Measurements from ENCODE around the gene ERC2.

The ERC2 gene

GRCh38 chr3:56366641-56367162, 101.6 kb downstream of the ERC2 start:
- no peaks in the 10 kb centered on the region for H3K9me3 Mint-ChIP-seq
- no peak for DNase-seq
- H3K4me1 Mint-ChIP-seq (ENCODE audit: low read depth) = no peaks in the 10 kb centered on the region
- no peak overlapping the region for H3K4me3 Mint-ChIP-seq
- no peaks in the 10 kb centered on the region for H3K36me3 Mint-ChIP-seq (ENCODE audit: low read depth)
- peaks cover 16% of the 10 kb centered on the region for H3K27me3 Mint-ChIP-seq
- no peak overlapping the region for H3K27ac Mint-ChIP-seq

DNA sequence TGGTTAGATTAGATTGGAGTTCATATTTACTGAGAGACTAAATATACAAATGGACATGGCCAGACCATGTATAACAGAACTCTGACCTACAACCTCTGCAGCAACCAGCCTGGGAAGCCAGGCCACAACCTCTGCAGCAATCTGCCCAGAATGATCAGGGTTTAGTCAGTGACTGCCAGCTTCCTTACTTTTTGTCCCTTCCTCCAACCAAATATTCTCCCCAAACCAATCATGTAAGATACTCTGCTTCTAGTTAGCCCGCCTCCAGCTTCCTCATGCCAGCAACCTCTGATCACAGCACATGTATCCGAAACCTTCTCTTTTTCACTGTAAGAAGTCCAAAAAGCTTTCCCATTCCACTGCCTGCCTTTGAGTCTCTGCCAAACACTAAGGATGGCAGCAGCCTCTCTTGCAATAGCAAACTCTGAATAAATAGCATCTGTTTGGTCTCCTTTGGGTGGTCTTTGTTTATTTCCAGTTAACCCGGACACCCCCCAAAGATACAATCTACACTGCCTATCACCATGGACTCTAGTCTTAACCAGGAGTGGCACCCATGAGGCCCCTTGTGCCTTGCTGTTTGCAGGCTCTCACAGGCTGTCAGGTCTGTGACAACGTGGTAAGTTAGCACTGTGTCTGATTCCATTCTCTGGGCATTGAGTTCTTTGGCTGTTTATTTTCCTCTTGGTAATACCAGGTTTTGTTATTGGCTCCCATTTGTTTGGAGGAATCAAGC, 102.2 kb downstream of the ERC2 start:
- no peak overlapping the region for H3K4me3 Mint-ChIP-seq
- no peak for DNase-seq
- H3K27me3 Mint-ChIP-seq = peaks cover 14% of the 10 kb centered on the region
- H3K27ac Mint-ChIP-seq = no peak overlapping the region
- H3K9me3 Mint-ChIP-seq = no peaks in the 10 kb centered on the region
- H3K36me3 Mint-ChIP-seq (ENCODE audit: low read depth) = no peaks in the 10 kb centered on the region
- H3K4me1 Mint-ChIP-seq (ENCODE audit: low read depth) = no peaks in the 10 kb centered on the region

- no peak overlapping the region for H3K27ac Mint-ChIP-seq
- H3K9me3 Mint-ChIP-seq = no peaks in the 10 kb centered on the region
- no peak overlapping the region for H3K4me3 Mint-ChIP-seq
- H3K4me1 Mint-ChIP-seq (ENCODE audit: low read depth) = no peaks in the 10 kb centered on the region
- no peak for DNase-seq
- peaks cover 18% of the 10 kb centered on the region for H3K27me3 Mint-ChIP-seq
- no peaks in the 10 kb centered on the region for H3K36me3 Mint-ChIP-seq (ENCODE audit: low read depth)
Measured at GRCh38 chr3:56364665-56365064, 103.6 kb downstream of the ERC2 start.

- no peak overlapping the region for H3K4me3 Mint-ChIP-seq
- H3K27me3 Mint-ChIP-seq = peaks cover 18% of the 10 kb centered on the region
- H3K9me3 Mint-ChIP-seq = no peaks in the 10 kb centered on the region
- H3K4me1 Mint-ChIP-seq (ENCODE audit: low read depth) = no peaks in the 10 kb centered on the region
- no peak for DNase-seq
- no peak overlapping the region for H3K27ac Mint-ChIP-seq
- no peaks in the 10 kb centered on the region for H3K36me3 Mint-ChIP-seq (ENCODE audit: low read depth)
Measured at GRCh38 chr3:56363720-56364119, 104.5 kb downstream of the ERC2 start.

DNA sequence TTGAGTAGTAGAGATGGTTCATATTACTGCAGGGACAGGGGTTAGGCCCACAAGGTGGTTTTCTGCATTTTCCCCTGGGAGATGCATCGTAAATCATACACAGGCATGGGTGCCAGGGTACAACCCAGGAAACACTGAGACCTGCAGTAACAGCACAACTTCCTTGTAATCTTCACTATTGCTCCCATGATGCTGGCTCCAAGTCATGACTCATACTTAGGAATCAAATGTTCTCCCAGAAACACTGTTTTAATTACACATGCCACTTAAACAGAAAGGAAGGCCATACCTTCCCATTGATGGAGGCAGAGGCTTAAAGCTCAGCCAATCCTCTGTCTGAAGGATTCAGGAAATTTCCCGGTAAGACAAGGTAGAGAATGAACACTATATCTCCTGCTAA, 106.5 kb downstream of the ERC2 start:
- DNase-seq = no peak
- Mint-ChIP-seq H3K9me3 (no peaks in the 10 kb centered on the region), H3K4me3 (no peak overlapping the region), H3K36me3 (ENCODE audit: low read depth) (no peaks in the 10 kb centered on the region), H3K4me1 (ENCODE audit: low read depth) (no peaks in the 10 kb centered on the region), H3K27ac (no peak overlapping the region), H3K27me3 (peaks cover 18% of the 10 kb centered on the region)

- H3K27ac Mint-ChIP-seq = no peak overlapping the region
- no peaks in the 10 kb centered on the region for H3K4me1 Mint-ChIP-seq (ENCODE audit: low read depth)
- H3K4me3 Mint-ChIP-seq = no peak overlapping the region
- peaks cover 15% of the 10 kb centered on the region for H3K27me3 Mint-ChIP-seq
- no peaks in the 10 kb centered on the region for H3K9me3 Mint-ChIP-seq
- DNase-seq = no peak
- H3K36me3 Mint-ChIP-seq (ENCODE audit: low read depth) = no peaks in the 10 kb centered on the region
Measured at GRCh38 chr3:56357266-56357665, 111.0 kb downstream of the ERC2 start.

DNA sequence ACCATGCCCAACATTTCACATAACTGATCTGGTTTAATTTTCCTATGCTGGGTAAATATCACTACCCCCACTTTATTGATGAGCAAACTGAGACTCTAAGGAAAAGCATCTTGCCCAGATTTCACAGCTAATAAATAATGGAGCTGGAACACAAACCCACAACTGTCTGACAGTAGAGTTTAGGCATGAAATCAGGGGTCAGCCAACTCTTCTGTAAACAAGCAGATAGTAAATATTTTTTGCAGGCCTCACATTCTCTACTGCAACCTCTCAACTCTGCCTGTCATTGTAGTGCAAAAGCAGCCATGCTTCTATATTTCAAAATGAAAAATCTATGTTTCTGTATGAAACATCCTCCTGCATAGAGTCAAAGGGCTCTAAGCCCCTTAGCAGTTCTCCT, 111.5 kb downstream of the ERC2 start:
- peaks cover 12% of the 10 kb centered on the region for H3K27me3 Mint-ChIP-seq
- no peak overlapping the region for H3K4me3 Mint-ChIP-seq
- H3K4me1 Mint-ChIP-seq (ENCODE audit: low read depth) = no peaks in the 10 kb centered on the region
- H3K27ac Mint-ChIP-seq = no peak overlapping the region
- no peaks in the 10 kb centered on the region for H3K36me3 Mint-ChIP-seq (ENCODE audit: low read depth)
- no peaks in the 10 kb centered on the region for H3K9me3 Mint-ChIP-seq
- DNase-seq = no peak

GRCh38 chr3:56355570-56356185, 112.6 kb downstream of the ERC2 start:
- no peak overlapping the region for H3K4me3 Mint-ChIP-seq
- H3K36me3 Mint-ChIP-seq (ENCODE audit: low read depth) = no peaks in the 10 kb centered on the region
- H3K27me3 Mint-ChIP-seq = peaks cover 3% of the 10 kb centered on the region
- H3K9me3 Mint-ChIP-seq = no peaks in the 10 kb centered on the region
- no peak overlapping the region for H3K27ac Mint-ChIP-seq
- no peaks in the 10 kb centered on the region for H3K4me1 Mint-ChIP-seq (ENCODE audit: low read depth)
- DNase-seq = no peak

DNA sequence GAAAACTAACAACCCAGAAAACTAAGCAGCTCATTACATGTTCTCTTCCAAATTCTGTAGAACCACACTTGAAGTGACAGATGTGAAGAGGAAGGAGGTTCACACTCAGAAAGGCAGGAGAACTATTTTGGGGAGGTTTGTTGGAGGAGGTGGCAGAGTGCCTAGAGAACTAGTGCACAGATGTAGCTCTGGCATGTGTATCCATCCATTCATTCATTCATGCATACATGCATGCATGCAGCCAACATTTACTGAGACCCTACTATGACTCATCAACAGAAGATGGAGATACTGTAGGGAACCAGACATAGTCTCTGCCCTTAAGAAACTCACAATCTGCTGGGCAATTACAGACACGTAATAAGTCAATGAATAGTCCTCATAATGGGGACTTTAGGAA, 116.7 kb downstream of the ERC2 start:
- no peak for DNase-seq
- no peaks in the 10 kb centered on the region for H3K36me3 Mint-ChIP-seq (ENCODE audit: low read depth)
- H3K27ac Mint-ChIP-seq = no peak overlapping the region
- no peaks in the 10 kb centered on the region for H3K9me3 Mint-ChIP-seq
- H3K27me3 Mint-ChIP-seq = no peaks in the 10 kb centered on the region
- no peak overlapping the region for H3K4me3 Mint-ChIP-seq
- no peaks in the 10 kb centered on the region for H3K4me1 Mint-ChIP-seq (ENCODE audit: low read depth)

- DNase-seq = no peak
- Mint-ChIP-seq H3K27me3 (peaks cover 13% of the 10 kb centered on the region), H3K4me3 (no peak overlapping the region), H3K27ac (no peak overlapping the region), H3K4me1 (ENCODE audit: low read depth) (no peaks in the 10 kb centered on the region), H3K9me3 (no peaks in the 10 kb centered on the region), H3K36me3 (ENCODE audit: low read depth) (no peaks in the 10 kb centered on the region)
Measured at GRCh38 chr3:56347219-56347871, 120.9 kb downstream of the ERC2 start.

GRCh38 chr3:56342475-56342874, 125.8 kb downstream of the ERC2 start:
- Mint-ChIP-seq H3K36me3 (ENCODE audit: low read depth) (no peaks in the 10 kb centered on the region), H3K27ac (no peak overlapping the region), H3K27me3 (peaks cover 25% of the 10 kb centered on the region), H3K4me1 (ENCODE audit: low read depth) (no peaks in the 10 kb centered on the region), H3K4me3 (no peak overlapping the region), H3K9me3 (no peaks in the 10 kb centered on the region)
- DNase-seq = no peak

DNA sequence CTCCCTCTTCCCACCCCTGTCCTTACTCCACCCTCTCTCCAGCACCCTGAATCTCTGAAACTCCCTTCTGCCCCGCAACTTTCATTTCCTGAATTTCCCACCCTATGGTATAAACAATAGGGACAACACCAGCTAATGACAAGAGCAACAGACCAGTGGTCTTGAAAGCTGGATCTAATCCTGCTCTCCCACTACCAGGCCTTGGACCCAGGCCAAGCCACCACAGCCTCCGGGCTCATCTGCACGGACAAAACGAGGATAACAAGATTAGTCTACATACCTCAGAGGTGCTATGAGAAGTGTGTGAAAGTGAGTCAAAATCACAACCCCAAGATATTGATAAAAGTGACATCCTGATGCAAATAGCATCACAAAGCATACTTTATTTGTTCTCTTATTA, 128.6 kb downstream of the ERC2 start:
- Mint-ChIP-seq H3K27me3 (peaks cover 20% of the 10 kb centered on the region), H3K9me3 (no peaks in the 10 kb centered on the region), H3K4me3 (no peak overlapping the region), H3K4me1 (ENCODE audit: low read depth) (no peaks in the 10 kb centered on the region), H3K36me3 (ENCODE audit: low read depth) (no peaks in the 10 kb centered on the region), H3K27ac (no peak overlapping the region)
- no peak for DNase-seq

DNA sequence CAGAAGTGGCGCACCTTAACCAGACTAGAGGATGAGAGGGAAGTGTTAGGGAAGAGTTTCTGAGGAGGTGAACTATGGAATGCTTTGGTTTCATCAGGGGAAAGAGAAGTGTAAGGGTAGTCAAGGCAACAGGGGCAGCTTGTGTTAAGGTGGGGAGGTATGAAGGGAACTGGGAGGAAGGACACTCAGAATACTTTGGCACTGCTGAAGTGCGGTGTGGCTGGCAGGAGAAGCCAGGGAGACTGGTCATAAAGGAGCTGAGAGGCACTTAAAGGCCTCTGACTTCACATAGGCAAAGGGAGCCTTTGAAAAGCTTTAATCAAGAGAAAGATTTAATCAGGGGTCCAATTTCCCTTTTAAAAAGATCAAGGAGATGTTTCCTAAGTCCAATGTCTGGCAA, 129.0 kb downstream of the ERC2 start:
- Mint-ChIP-seq H3K27me3 (peaks cover 20% of the 10 kb centered on the region), H3K27ac (no peak overlapping the region), H3K4me3 (no peak overlapping the region), H3K36me3 (ENCODE audit: low read depth) (no peaks in the 10 kb centered on the region), H3K4me1 (ENCODE audit: low read depth) (no peaks in the 10 kb centered on the region), H3K9me3 (no peaks in the 10 kb centered on the region)
- DNase-seq = no peak

DNA sequence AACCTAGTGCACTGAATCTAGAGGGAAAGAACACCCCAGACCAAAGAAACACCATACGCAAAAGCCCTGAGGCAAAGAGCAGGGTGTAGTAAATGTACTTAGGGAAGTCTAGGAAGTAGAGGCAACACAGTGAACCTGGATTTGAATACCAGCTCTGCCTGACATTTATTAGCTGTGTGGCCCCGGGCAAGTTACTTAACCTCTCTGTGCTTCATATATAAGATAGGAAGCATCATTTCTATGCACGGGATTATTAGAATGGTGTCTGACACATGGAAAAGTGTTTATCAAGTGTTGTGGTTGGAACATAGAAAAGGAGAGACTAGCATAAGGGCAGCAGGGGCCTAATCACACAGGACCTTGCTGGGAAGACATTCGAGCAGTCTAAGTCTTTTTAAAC, 132.2 kb downstream of the ERC2 start:
- Mint-ChIP-seq H3K4me3 (no peak overlapping the region), H3K9me3 (no peaks in the 10 kb centered on the region), H3K36me3 (ENCODE audit: low read depth) (no peaks in the 10 kb centered on the region), H3K27ac (no peak overlapping the region), H3K27me3 (peaks cover 16% of the 10 kb centered on the region), H3K4me1 (ENCODE audit: low read depth) (no peaks in the 10 kb centered on the region)
- DNase-seq = no peak

GRCh38 chr3:56324473-56324872, 143.8 kb downstream of the ERC2 start:
- H3K4me1 Mint-ChIP-seq (ENCODE audit: low read depth) = no peaks in the 10 kb centered on the region
- DNase-seq = no peak
- no peaks in the 10 kb centered on the region for H3K36me3 Mint-ChIP-seq (ENCODE audit: low read depth)
- no peaks in the 10 kb centered on the region for H3K9me3 Mint-ChIP-seq
- H3K27me3 Mint-ChIP-seq = no peaks in the 10 kb centered on the region
- H3K27ac Mint-ChIP-seq = no peak overlapping the region
- H3K4me3 Mint-ChIP-seq = no peak overlapping the region

Data from activated T-cell treated with anti-CD3 and anti-CD28 coated beads, Interleukin-2, amount 50 U/mL, for 24 hours (primary cell).